ENCODE results near the gene SEMA5B. TPM values are rescaled to one million over a fixed set of nuclear protein-coding genes. Genes with fewer than 3 reads are reported as not detected.

SEMA5B gene
- total RNA-seq, 3 donors from 2014 or later: 0.15 to 0.33 (median 0.32) TPM

GRCh38 chr3:123015596-123015995 is 12.0 kb downstream of the SEMA5B start:
- H3K4me1 ChIP-seq: no peaks in the 10 kb centered on the region
- TF ChIP-seq POLR2A (IDR thresholded peaks at IDR 0.05) (no peak), POLR2AphosphoS5 (IDR thresholded peaks at IDR 0.05) (no peak), CTCF (IDR thresholded peaks at IDR 0.05) (no peak)
- no peak overlapping the region for H3K27ac ChIP-seq
- H3K4me3 ChIP-seq: no peak overlapping the region
- H3K9me3 ChIP-seq: no peaks in the 10 kb centered on the region
- intact Hi-C loops (cut with DNase I; ENCODE audit: low total_unique reads): no loop called here
- H3K36me3 ChIP-seq: no peaks in the 10 kb centered on the region
- no peak for DNase-seq (ENCODE audit: low spot score in 2 of 2)
- no peaks in the 10 kb centered on the region for H3K27me3 ChIP-seq

- H3K4me3 ChIP-seq: no peak overlapping the region
- TF ChIP-seq POLR2A (IDR thresholded peaks at IDR 0.05) (no peak), POLR2AphosphoS5 (IDR thresholded peaks at IDR 0.05) (no peak), CTCF (IDR thresholded peaks at IDR 0.05) (no peak)
- intact Hi-C loops (cut with DNase I; ENCODE audit: low total_unique reads): no loop called here
- H3K9me3 ChIP-seq: no peaks in the 10 kb centered on the region
- DNase-seq (ENCODE audit: low spot score in 2 of 2): no peak
- H3K4me1 ChIP-seq: no peaks in the 10 kb centered on the region
- no peak overlapping the region for H3K27ac ChIP-seq
- H3K27me3 ChIP-seq: no peaks in the 10 kb centered on the region
- no peaks in the 10 kb centered on the region for H3K36me3 ChIP-seq
Observed at GRCh38 chr3:123013876-123014275, 13.7 kb downstream of the SEMA5B start.

- intact Hi-C loops (cut with DNase I; ENCODE audit: low total_unique reads): no loop called here
- Histone ChIP-seq H3K4me3 (no peak overlapping the region), H3K9me3 (no peaks in the 10 kb centered on the region), H3K4me1 (no peaks in the 10 kb centered on the region), H3K27me3 (no peaks in the 10 kb centered on the region), H3K27ac (no peak overlapping the region), H3K36me3 (no peaks in the 10 kb centered on the region)
- DNase-seq (ENCODE audit: low spot score in 2 of 2): no peak
- TF ChIP-seq POLR2AphosphoS5 (IDR thresholded peaks at IDR 0.05) (no peak), POLR2A (IDR thresholded peaks at IDR 0.05) (no peak), CTCF (IDR thresholded peaks at IDR 0.05) (no peak)
Observed at GRCh38 chr3:123012652-123013051, 14.9 kb downstream of the SEMA5B start.

- Histone ChIP-seq H3K4me1 (no peaks in the 10 kb centered on the region), H3K4me3 (no peak overlapping the region), H3K9me3 (no peaks in the 10 kb centered on the region), H3K27me3 (no peaks in the 10 kb centered on the region), H3K36me3 (no peaks in the 10 kb centered on the region), H3K27ac (no peak overlapping the region)
- intact Hi-C loops (cut with DNase I; ENCODE audit: low total_unique reads): no loop called here
- DNase-seq (ENCODE audit: low spot score in 2 of 2): no peak
- no peak for TF ChIP-seq POLR2A (IDR thresholded peaks at IDR 0.05)
- no peak for TF ChIP-seq CTCF (IDR thresholded peaks at IDR 0.05)
- TF ChIP-seq POLR2AphosphoS5 (IDR thresholded peaks at IDR 0.05): no peak
Observed at GRCh38 chr3:123011447-123011846, 16.1 kb downstream of the SEMA5B start.

GRCh38 chr3:123008840-123009239 is 18.7 kb downstream of the SEMA5B start:
- no peak for TF ChIP-seq CTCF (IDR thresholded peaks at IDR 0.05)
- TF ChIP-seq POLR2AphosphoS5 (IDR thresholded peaks at IDR 0.05): no peak
- TF ChIP-seq POLR2A (IDR thresholded peaks at IDR 0.05): no peak
- intact Hi-C loops (cut with DNase I; ENCODE audit: low total_unique reads): no loop called here
- DNase-seq (ENCODE audit: low spot score in 2 of 2): no peak
- no peaks in the 10 kb centered on the region for H3K27me3 ChIP-seq
- no peak overlapping the region for H3K27ac ChIP-seq
- no peaks in the 10 kb centered on the region for H3K36me3 ChIP-seq
- no peaks in the 10 kb centered on the region for H3K4me1 ChIP-seq
- H3K9me3 ChIP-seq: no peaks in the 10 kb centered on the region
- no peak overlapping the region for H3K4me3 ChIP-seq

All from breast epithelium (tissue), 4 donors.